HepG2 (cell line): ENCODE results near the gene CMIP. TPM values are rescaled to one million over a fixed set of nuclear protein-coding genes. Genes with fewer than 3 reads are reported as not detected.

Experiments
- ATAC-seq: fragments of 200-7000 bp; cut with Tn5 transposase; 3 replicates; pipeline ENCODE4 v1.9.1; 2020; ENCODE audit warnings: mild to moderate bottlenecking, moderate library complexity
- BruUV-seq: library from RNA; stranded (reverse); fragments of 400-500 nt; replicated peaks from 2 replicates; lab custom pipeline; 2021; lab: Mats Ljungman, UMichigan
- CTCF ChIA-PET: fragments of 300-600 bp; formaldehyde crosslinking; extraction: SDS; loops from one replicate; lab custom pipeline; 2021; ENCODE audit warnings: low total read pairs, inconsistent platforms, low intra/inter-chr PET ratio; lab: Yijun Ruan, JAX
- POLR2A ChIA-PET: fragments of 350-600 bp; sonication (Branson Sonifier 250); formaldehyde crosslinking; loops from one replicate; lab custom pipeline; 2020; ENCODE audit warnings: antibody characterized with exemption, inconsistent platforms; lab: Yijun Ruan, JAX
- DNase-seq: peaks from one replicate; pipeline ENCODE4 v3.0.0-alpha.2; 2015; ENCODE audit warnings: low spot score
- FAIRE-seq: peaks from 3 replicates; lab custom pipeline; 2011; peaks lifted over from hg19 to GRCh38; lab: Jason Lieb, UNC
- H2AFZ ChIP-seq: one replicate; pipeline ENCODE4 v1.6.1; 2011; ENCODE audit warnings: low read length, inconsistent platforms
- H3K27ac ChIP-seq: fragments of 300-600 bp; 3 replicates; pipeline ENCODE4 v1.8.0; 2011; ENCODE audit warnings: mixed run types, mild to moderate bottlenecking, mixed read lengths, low read length, inconsistent platforms; ENCODE audit not compliant: insufficient read depth; ENCODE audit errors: extremely low read length
- H3K27me3 ChIP-seq, 2 experiments: fragments of 200-600 bp in 1 of 2; 2 replicates in 1 of 2; 3 replicates in 1 of 2; pipeline versions ENCODE4 v1.6.0 to v1.8.0; 2011; ENCODE audit warnings: low read length in 2 of 2, mild to moderate bottlenecking in 2 of 2, moderate library complexity in 2 of 2, inconsistent platforms in 1 of 2; ENCODE audit not compliant: insufficient read depth in 2 of 2, control insufficient read depth in 1 of 2
- H3K36me3 ChIP-seq, 2 experiments: fragments of 200-600 bp in 1 of 2; replicated peaks in 1 of 2; 2 replicates in 1 of 2; 3 replicates in 1 of 2; pipeline versions ENCODE4 v1.5.1 to v1.8.0; 2011; ENCODE audit warnings: low read length in 2 of 2, inconsistent platforms in 1 of 2; ENCODE audit not compliant: insufficient read depth in 2 of 2, control insufficient read depth in 1 of 2
- H3K4me1 ChIP-seq: 2 replicates; pipeline ENCODE4 v1.5.1; 2012; ENCODE audit warnings: low read length, inconsistent platforms; ENCODE audit not compliant: insufficient read depth
- H3K4me2 ChIP-seq: 2 replicates; pipeline ENCODE4 v1.6.0; 2011; ENCODE audit warnings: low read depth, low read length, inconsistent platforms
- H3K4me3 ChIP-seq, 3 experiments: fragments of 200-600 bp in 1 of 3; sonication (generic), shearing (Covaris generic) in 1 of 3; replicated peaks in 1 of 3; 2 replicates each; pipeline ENCODE4 v1.5.1; 2011 to 2016; ENCODE audit warnings: low read length in 3 of 3, inconsistent platforms in 2 of 3, low read depth in 2 of 3, mild to moderate bottlenecking in 2 of 3, control low read depth in 1 of 3, mixed read lengths in 1 of 3; ENCODE audit not compliant: insufficient read depth in 1 of 3
- H3K79me2 ChIP-seq: one replicate; pipeline ENCODE4 v1.6.1; 2011; ENCODE audit warnings: low read length, inconsistent platforms; ENCODE audit not compliant: insufficient read depth
- H3K9ac ChIP-seq: 2 replicates; pipeline ENCODE4 v1.6.0; 2011; ENCODE audit warnings: mild to moderate bottlenecking, low read depth, low read length, inconsistent platforms; ENCODE audit not compliant: insufficient read depth
- H3K9me3 ChIP-seq: 2 replicates; pipeline ENCODE4 v1.5.1; 2012; ENCODE audit warnings: mild to moderate bottlenecking, low read length
- H4K20me1 ChIP-seq: 2 replicates; pipeline ENCODE4 v1.6.0; 2011; ENCODE audit warnings: inconsistent platforms, mild to moderate bottlenecking, low read length, moderate library complexity; ENCODE audit not compliant: insufficient read depth
- ARNTL ChIP-seq: sonication (generic); formaldehyde crosslinking; IDR thresholded peaks from 2 replicates; pipeline ENCODE4 v1.4.0; 2020; ENCODE audit warnings: mild to moderate bottlenecking, missing genetic modification reagents
- BRD4 ChIP-seq: sonication (generic); formaldehyde crosslinking; IDR thresholded peaks from 2 replicates; pipeline ENCODE4 v1.4.0; 2020; ENCODE audit warnings: missing genetic modification reagents
- HES4 ChIP-seq: sonication (generic); formaldehyde crosslinking; IDR thresholded peaks from 2 replicates; pipeline ENCODE4 v1.9.0; 2021; ENCODE audit warnings: mild to moderate bottlenecking, missing genetic modification reagents, borderline replicate concordance
- HOXA9 ChIP-seq: sonication (generic); formaldehyde crosslinking; IDR thresholded peaks from 2 replicates; pipeline ENCODE4 v1.8.1; 2022; ENCODE audit warnings: missing genetic modification reagents, mild to moderate bottlenecking, moderate library complexity, borderline replicate concordance
- MAF1 ChIP-seq: sonication (generic); formaldehyde crosslinking; IDR thresholded peaks from 2 replicates; pipeline ENCODE4 v1.5.0; 2020; ENCODE audit warnings: missing genetic modification reagents, borderline replicate concordance
- NONO ChIP-seq, 2 experiments: fragments of 450-650 bp in 1 of 2; sonication (generic) in 1 of 2; formaldehyde crosslinking in 1 of 2; IDR thresholded peaks in 1 of 2; conservative IDR thresholded peaks in 1 of 2; 2 replicates each; pipeline versions ENCODE4 v1.6.1 to v1.8.0; 2017 to 2022; ENCODE audit warnings: mild to moderate bottlenecking in 1 of 2, missing genetic modification reagents in 1 of 2, moderate library complexity in 1 of 2
- NRL ChIP-seq: sonication (generic); formaldehyde crosslinking; IDR thresholded peaks from 2 replicates; pipeline ENCODE4 v1.5.0; 2020; ENCODE audit warnings: missing genetic modification reagents, mild to moderate bottlenecking, moderate library complexity, borderline replicate concordance
- PAWR ChIP-seq: sonication (generic); formaldehyde crosslinking; IDR thresholded peaks from 2 replicates; pipeline ENCODE4 v1.4.0; 2020; ENCODE audit warnings: missing genetic modification reagents, mild to moderate bottlenecking, borderline replicate concordance
- TFDP2 ChIP-seq: sonication (generic); formaldehyde crosslinking; IDR thresholded peaks from 2 replicates; pipeline ENCODE4 v1.4.0; 2020; ENCODE audit warnings: missing genetic modification reagents
- ZFYVE20 ChIP-seq: sonication (generic); formaldehyde crosslinking; IDR thresholded peaks from 2 replicates; pipeline ENCODE4 v1.8.0; 2023; ENCODE audit warnings: low read depth, mild to moderate bottlenecking, moderate library complexity, missing genetic modification reagents, borderline replicate concordance
- ZMYM2 ChIP-seq: sonication (generic); formaldehyde crosslinking; IDR thresholded peaks from 2 replicates; pipeline ENCODE4 v1.8.0; 2022; ENCODE audit warnings: mild to moderate bottlenecking, missing genetic modification reagents
- ZNF24 ChIP-seq: fragments of 450-650 bp; IDR thresholded peaks from 2 replicates; pipeline ENCODE4 v1.6.1; 2017; ENCODE audit warnings: antibody characterized with exemption, mild to moderate bottlenecking
- ZNF281 ChIP-seq: sonication (generic); formaldehyde crosslinking; IDR thresholded peaks from 2 replicates; pipeline ENCODE4 v1.4.0; 2020; ENCODE audit warnings: missing genetic modification reagents, borderline replicate concordance
- ZNF331 ChIP-seq: sonication (generic); formaldehyde crosslinking; IDR thresholded peaks from 2 replicates; pipeline ENCODE4 v1.4.0; 2020; ENCODE audit warnings: missing genetic modification reagents
- ZNF354B ChIP-seq: sonication (generic); formaldehyde crosslinking; IDR thresholded peaks from 2 replicates; pipeline ENCODE4 v1.8.0; 2022; ENCODE audit warnings: mild to moderate bottlenecking, missing genetic modification reagents
- ZNF460 ChIP-seq: sonication (generic); formaldehyde crosslinking; IDR thresholded peaks from 2 replicates; pipeline ENCODE4 v1.5.1; 2020; ENCODE audit warnings: missing genetic modification reagents, mild to moderate bottlenecking, borderline replicate concordance
- ZNF501 ChIP-seq: sonication (generic); formaldehyde crosslinking; IDR thresholded peaks from 2 replicates; pipeline ENCODE4 v1.5.1; 2020; ENCODE audit warnings: mild to moderate bottlenecking, moderate library complexity, missing genetic modification reagents
- ZNF7 ChIP-seq: IDR thresholded peaks from 2 replicates; pipeline ENCODE4 v1.6.1; 2016; ENCODE audit warnings: missing biosample characterization, missing genetic modification reagents
- ZNF879 ChIP-seq: sonication (generic); formaldehyde crosslinking; IDR thresholded peaks from 2 replicates; pipeline ENCODE4 v1.8.1; 2023; ENCODE audit warnings: missing genetic modification reagents
- WGBS: methylation state at CpG from one replicate; pipeline ENCODE4 v1.1.6; 2017; ENCODE audit warnings: low lambda C conversion rate; 5-methylcytosine and 5-hydroxymethylcytosine counted together
- in situ Hi-C: cut with HindIII; loops from 2 replicates; pipeline ENCODE4 v1.10.0; 2017; ENCODE audit warnings: low pct_unique_long_range_greater_than_20kb; ENCODE audit not compliant: extremely low pct_ligation_motif_present
- intact Hi-C: fragments of 100-400 bp; cut with micrococcal nuclease; formaldehyde crosslinking; loops from one replicate; pipeline ENCODE4 v1.10.0; 2022; ENCODE audit not compliant: unreplicated experiment
- polyA plus RNA-seq, 8 experiments: library from polyadenylated mRNA; depleted of rRNA in 3 of 8; stranded (reverse) in 7 of 8; unstranded in 1 of 8; fragments of >200 nt; fragmentation: Illumina TruSeq in 4 of 8; extraction: Trizol in 4 of 8; gene quantifications; 2 replicates each; pipeline versions ENCODE4 v1.2.1 to v1.2.3, GENCODE V29; 2011 to 2016; ENCODE audit warnings: low read depth in 4 of 8, missing spikeins in 1 of 8, mixed read lengths in 1 of 8; ENCODE audit not compliant: insufficient read depth in 1 of 8
- total RNA-seq, 5 experiments: library from RNA; depleted of rRNA; stranded (reverse); fragments of >200 nt; fragmentation: Illumina TruSeq; extraction: Trizol; gene quantifications; 2 replicates each; pipeline ENCODE4 v1.2.3, GENCODE V29; 2016; ENCODE audit warnings: low read depth in 1 of 5
- TF ChIP-seq, protein P1 (sequence below): sonication (generic); formaldehyde crosslinking; IDR thresholded peaks from 2 replicates; pipeline ENCODE4 v1.4.0; 2020; ENCODE audit warnings: mild to moderate bottlenecking, missing genetic modification reagents

The CMIP gene
- total and polyA plus RNA-seq, 2 of the 13 experiments (the other 11 are each of a cell fraction or from before 2014, with no cell fraction given), result 10.9 to 18.1 TPM

DNA sequence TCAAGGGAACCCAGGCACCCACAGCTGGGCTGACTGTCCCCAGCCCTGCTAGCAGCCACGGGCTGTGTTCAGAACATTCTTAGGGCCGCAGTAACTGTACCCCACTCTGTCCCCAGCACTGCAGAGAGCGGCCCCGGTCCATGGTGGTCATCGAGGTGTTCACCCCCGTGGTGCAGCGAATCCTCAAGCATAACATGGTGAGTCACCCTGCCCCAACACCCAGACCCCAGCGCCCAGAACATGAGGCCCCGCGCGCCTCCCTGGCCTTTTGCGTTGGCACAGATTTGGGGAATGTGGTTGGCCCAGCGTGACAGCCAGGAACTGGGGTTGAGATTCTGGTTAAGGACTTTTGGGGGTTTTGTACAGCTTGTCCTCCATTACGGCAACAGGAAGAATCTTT, 219.5 kb downstream of the CMIP start:
- intact Hi-C loops, result no loop called here
- H3K27ac ChIP-seq, result no peak overlapping the region
- POLR2A ChIA-PET, result no interaction called here
- H3K27me3 ChIP-seq, result no peaks in the 10 kb centered on the region
- no TSS peak for BruUV-seq
- no peak for DNase-seq
- CTCF ChIA-PET, result no interaction called here
- no peaks in the 10 kb centered on the region for H3K4me1 ChIP-seq
- no peaks in the 10 kb centered on the region for H3K9me3 ChIP-seq
- H3K79me2 ChIP-seq, result no peaks in the 10 kb centered on the region
- H3K4me3 ChIP-seq, result no peak overlapping the region
- in situ Hi-C loops, result no loop called here
- over 99% methylated on average over 7 of the region's 14 CpGs for WGBS
- no peak for ATAC-seq
- no peak overlapping the region for H3K9ac ChIP-seq
- H3K4me2 ChIP-seq, result no peak overlapping the region
- H4K20me1 ChIP-seq, result peaks cover 3% of the 10 kb centered on the region; the same call in 1 of the 2 replicates
- no peak overlapping the region for H2AFZ ChIP-seq
- FAIRE-seq, result no peak
- H3K36me3 ChIP-seq, result peaks cover 36 to 79% of the 10 kb centered on the region in 2 experiments
- TF ChIP-seq ARNTL (CRISPR knock-in tag) (no peak), PAWR (CRISPR knock-in tag) (no peak), ZNF331 (CRISPR knock-in tag) (no peak), BRD4 (CRISPR knock-in tag) (no peak), ZNF460 (no peak), NRL (CRISPR knock-in tag) (no peak), ZNF879 (CRISPR knock-in tag) (no peak), TFDP2 (CRISPR knock-in tag) (no peak), MAF1 (no peak), ZNF281 (CRISPR knock-in tag) (no peak), HOXA9 (CRISPR knock-in tag) (no peak), ZNF24 (no peak), ZNF7 (CRISPR knock-in tag) (no peak), ZNF501 (no peak), ZNF354B (CRISPR knock-in tag) (no peak), HES4 (CRISPR knock-in tag) (no peak), NONO (IDR thresholded peaks at IDR 0.05) (no peak), NONO (CRISPR knock-in tag; conservative IDR thresholded peaks at IDR 0.05) (no peak), ZMYM2 (CRISPR knock-in tag) (no peak), ZFYVE20 (CRISPR knock-in tag) (no peak)
- TF ChIP-seq, protein P1, sequence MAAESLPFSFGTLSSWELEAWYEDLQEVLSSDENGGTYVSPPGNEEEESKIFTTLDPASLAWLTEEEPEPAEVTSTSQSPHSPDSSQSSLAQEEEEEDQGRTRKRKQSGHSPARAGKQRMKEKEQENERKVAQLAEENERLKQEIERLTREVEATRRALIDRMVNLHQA (CRISPR knock-in tag), result no peak
